T-helper 2 cell (primary cell): ENCODE data around the gene GON4L.
"Not testable (repeated sequence)": the region's sequence is repeated elsewhere in the genome, so short reads cannot be mapped to it uniquely, and the experiment has no call there.

Experiments used
- DNase-seq, 5 experiments: peaks; one replicate each; pipeline versions ENCODE4 v3.0.0 to v3.0.0-alpha.2; 2012 to 2022

GON4L gene

DNA sequence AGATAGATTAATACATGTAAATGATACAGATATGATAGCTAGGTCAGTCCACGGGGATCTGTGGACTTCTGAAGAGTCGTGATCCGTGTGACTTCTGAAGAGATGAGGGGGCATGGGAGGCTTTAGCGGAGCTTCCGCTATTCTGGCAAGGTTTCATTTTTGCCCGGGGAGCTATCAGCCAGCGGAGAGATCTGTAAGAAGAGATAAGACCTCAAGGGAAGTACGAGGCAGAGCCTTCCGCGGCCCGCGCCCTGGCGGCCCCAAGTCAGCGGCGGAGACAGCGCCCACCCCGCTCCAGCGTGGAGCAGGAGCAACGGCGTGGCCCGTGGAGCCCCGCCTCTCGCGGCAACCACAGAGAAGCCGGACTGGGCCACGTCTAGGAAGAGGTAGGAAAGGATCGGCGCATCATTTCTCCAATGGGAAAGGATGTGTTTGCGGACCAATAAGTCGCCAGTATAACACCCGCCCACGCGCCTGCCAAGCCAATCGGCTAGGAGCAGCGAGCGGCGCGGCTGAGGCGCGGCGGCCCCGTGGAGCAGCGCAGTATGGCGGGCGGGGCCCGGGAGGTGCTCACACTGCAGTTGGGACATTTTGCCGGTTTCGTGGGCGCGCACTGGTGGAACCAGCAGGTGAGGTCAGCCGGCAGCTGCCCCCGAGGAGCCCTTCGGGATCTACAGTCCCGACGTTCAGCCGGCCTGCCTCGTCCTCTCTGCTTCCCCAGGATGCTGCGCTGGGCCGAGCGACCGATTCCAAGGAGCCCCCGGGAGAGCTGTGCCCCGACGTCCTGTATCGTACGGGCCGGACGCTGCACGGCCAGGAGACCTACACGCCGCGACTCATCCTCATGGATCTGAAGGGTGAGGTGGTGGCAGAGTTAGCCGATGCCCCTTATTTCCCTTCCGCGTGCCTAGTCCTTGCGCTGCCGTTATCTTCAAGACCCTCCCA, 111.5 kb downstream of the GON4L start:
- DNase-seq: peak; percentile 67 to 98 (median 92)

DNA sequence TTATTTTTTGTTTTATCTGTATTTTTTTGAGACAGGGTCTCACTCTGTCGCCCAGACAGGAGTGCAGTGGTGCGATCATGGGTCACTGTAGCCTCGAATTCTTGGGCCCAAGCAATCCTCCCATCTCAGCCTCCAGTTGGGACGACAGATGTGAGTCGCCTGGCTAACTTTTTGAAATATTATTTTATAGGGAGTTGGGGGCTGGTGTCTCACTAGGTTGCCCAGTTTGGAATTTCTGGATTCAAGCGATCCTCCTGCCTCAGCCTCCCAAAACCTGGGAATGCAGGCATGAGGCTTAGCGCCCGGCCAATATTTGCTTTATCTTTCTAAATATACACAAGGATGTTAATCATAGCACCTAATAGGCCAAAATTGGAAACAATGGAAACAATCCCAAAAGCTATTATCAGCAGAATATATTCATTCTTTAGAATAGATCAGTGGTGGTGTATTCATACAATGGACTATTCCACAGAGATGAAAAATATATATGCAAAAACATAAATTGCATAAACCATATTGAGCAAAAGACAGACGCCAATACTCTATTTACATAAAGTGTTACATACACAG, 112.2 kb downstream of the GON4L start:
- no peak for DNase-seq

DNA sequence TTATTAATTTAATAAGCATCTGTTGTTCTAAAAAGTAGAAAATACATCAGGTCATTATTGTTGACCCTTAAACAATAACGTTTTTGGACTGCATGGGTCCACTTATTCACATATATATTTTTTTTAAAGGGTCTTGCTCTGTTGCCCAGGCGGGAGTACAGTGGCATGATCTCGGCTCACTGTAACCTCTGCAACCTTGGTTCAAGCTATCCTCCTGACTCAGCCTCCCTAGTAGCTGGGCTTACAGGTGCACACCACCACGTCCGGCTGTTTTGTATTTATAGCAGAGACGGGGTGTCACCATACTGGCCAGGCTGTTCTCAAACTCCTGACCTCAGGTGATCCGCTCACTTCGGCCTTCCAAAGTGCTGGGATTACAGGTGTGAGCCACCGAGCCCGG, 115.1 kb downstream of the GON4L start:
- no peak for DNase-seq

DNA sequence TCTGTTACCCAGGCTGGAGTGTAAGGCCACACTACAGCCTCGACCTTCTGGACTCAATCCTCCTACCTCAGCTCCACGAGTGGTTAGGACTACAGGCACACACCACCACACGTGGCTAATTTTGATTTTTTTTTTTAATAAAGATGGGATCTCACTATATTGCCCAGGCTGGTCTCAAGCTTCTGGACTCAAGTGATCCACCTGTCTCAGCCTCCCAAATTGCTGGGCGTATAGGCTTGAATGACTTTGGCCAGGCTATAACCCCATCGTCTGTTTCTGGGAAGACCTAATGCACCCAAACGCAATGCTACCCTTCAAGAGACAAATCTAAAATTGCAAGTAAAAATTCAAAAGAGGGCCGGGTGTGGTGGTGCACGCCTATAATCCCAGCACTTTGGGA, 116.0 kb downstream of the GON4L start:
- DNase-seq: no peak

DNA sequence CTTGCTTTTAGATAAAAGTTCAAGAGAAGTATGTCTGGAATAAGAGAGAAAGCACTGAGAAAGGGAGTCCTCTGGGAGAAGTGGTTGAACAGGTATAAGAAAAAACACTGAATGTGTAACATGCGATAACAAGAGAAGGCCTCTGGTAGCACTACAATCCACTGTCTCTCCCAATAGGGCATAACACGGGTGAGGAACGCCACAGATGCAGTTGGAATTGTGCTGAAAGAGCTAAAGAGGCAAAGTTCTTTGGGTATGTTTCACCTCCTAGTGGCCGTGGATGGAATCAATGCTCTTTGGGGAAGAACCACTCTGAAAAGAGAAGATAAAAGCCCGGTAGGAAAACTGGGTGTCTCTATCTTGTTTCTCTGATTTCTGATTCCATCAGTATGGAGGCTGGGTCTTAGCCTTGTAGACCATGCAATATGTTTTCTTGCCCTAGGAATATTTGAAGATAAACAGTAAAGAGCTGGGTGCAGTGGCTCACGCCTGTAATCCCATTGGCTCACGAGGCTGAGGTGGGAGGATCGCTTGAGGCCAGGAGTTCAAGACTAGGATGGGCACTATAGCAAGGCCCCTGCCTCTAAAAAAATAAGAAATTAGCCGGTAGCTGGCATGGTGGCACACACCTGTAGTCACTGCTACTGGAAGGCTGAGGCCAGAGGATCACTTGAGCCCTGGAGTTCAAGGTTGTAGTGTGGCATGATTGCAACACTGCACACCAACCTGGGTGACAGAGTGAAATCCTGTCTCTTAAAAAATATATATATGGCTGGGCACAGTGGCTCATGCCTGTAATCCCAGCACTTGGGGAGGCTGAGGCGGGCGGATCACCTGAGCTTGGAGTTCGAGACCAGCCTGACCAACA, 127.7 kb downstream of the GON4L start:
- peak in 1 of 5 experiments; percentile 41 for DNase-seq

DNA sequence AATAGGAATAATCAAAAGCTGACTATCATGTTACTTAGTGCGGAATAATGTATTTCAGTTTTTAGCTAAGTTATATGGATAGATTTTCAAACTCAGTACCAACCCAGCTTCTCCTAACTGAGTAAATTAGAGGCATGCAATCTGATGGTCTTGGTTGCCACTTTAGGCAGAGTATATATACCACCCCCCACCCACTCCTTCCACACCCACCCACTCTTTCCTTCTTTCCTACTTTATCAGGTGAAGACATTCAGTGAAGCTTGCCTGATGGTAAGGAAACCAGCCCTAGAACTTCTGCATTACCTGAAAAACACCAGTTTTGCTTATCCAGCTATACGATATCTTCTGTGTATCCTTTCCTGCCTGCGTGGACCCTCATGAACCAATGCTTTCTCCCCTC, 131.9 kb downstream of the GON4L start:
- no peak for DNase-seq

DNA sequence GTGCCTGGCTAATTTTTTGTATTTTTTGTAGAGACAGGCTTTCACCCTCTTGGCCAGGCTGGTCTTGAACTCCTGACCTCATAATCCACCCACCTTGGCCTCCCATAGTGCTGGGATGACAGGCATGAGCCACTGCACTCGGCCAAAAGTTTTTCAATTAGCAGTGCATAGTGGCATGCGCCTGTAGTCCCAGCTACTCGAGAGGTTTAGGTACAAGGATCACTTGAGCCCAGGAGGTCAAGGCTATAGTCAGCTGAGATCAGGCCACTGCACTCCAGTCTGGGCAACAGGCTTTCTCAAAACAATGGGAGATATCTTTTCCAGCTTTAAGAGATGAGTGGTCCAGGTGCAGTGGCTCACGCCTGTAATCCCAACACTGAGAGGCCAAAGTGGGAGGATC, 137.3 kb downstream of the GON4L start:
- no peak for DNase-seq

DNA sequence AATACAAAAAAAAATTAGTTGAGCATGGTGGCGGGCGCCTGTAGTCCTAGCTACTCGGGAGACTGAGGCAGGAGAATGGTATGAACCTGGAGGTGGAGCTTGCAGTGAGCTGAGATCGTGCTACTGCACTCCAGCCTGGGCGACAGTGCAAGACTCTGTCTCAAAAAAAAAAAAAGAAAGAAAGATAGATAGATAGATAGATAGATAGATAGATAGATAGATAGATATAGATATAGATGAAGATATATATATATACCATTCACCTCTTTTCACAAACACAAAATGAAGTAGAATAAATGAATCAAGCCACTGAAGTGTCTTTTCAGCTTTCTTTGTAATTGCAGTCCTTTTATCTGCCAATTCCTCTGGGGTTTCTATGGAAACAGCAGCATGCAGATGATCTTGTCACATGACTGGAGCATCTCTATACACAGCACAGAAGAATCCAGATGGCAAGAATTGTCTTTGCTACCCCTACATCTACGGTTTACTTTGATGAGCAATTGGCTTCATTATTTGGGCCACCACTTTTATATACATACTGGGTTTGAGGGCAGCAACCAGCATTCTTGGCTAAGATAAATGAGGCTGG, 138.4 kb downstream of the GON4L start:
- not testable (repeated sequence) for DNase-seq

DNA sequence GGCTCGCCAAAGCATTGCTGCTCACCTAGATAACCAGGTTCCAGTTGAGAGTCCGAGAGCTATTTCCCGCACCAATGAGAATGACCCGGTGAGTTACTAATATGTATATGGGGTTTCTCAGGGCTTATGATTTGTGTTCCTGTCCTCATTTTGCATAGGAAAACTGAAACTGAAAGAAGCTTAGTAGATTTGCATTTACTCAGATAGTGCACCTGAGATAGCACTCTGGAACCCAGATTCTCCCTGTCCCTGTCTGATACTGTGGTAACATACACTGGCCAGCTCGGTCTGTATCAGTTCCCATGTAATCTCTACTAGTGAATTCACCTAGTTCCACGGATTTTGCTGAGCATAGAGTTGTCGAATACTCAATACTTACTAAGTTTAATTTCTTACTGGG, 140.0 kb downstream of the GON4L start:
- DNase-seq: peak in 1 of 5 experiments; percentile 17

DNA sequence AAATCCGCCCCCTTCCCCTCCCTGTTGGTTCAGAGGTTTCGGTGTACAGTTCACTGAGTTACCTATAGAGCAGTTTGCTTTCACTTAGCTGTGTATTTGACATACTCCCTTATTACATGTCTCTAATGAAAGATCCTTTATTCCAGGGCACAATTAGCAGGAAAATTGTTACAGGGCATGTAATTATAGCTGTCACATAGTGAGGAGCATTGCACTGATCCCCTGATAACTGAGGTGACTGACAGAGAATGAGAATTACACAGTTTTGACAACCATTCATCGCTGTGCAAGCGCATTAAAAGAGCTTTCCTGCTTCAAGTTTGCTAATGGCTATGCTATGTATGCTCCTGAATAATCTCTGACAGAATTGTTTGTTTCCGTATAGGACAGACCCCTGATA, 141.2 kb downstream of the GON4L start:
- DNase-seq: no peak

DNA sequence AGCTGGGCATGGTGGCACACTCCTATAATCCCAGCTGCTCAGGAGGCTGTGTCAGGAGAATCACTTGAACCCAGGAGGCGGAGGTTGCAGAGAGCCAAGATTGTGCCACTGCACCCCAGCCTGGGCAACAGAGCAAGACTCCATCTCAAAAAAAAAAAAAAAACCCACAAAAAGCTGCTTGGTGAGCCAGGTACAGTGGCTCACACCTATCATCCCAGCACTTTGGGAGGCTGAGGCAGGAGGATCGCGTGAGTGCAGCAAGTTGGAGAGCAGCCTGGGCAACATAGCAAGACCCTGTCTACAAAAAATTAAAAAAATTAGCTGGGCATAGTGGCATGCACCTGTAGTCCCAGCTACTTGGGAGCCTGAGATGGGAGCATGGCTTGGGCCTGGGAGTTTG, 142.0 kb downstream of the GON4L start:
- not testable (repeated sequence) for DNase-seq

DNA sequence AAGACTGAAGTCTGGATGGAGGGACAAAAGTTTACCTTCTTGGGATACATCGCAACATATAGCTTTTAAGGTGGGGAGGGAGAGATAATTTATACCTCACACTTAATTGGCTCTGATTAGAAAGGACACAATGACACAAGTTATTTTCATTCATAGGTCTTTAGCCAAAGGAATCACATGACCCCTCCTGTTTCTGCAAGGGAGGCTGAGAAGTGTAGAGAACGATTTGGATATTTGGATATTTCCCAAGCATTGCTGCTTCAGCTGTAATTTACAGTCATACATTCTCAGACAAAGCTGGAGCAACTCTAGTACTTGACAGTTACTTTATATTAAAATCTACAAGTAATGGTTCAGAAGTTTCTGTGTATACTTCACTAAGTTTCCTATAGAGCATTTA, 143.9 kb downstream of the GON4L start:
- no peak for DNase-seq

DNA sequence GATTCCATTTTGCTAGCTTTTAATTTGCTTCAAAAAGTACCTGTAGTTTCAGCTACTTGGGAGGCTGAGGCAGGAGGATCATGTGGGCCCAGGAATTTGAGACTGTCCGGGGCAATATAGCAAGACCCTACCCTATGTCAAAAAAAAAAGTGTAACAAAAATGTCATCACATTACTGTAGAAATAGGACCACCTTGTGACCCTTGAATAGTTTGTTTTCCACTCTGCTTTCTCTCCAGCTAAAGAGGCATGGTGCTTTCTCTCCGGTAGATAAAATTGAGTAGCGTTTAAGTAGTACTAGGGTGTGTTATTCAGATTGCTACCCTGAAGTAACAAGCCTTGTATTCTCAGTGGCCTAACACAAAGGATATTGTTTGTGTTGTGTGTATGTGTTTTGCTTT, 144.4 kb downstream of the GON4L start:
- peak in 1 of 5 experiments; percentile 15 for DNase-seq

DNA sequence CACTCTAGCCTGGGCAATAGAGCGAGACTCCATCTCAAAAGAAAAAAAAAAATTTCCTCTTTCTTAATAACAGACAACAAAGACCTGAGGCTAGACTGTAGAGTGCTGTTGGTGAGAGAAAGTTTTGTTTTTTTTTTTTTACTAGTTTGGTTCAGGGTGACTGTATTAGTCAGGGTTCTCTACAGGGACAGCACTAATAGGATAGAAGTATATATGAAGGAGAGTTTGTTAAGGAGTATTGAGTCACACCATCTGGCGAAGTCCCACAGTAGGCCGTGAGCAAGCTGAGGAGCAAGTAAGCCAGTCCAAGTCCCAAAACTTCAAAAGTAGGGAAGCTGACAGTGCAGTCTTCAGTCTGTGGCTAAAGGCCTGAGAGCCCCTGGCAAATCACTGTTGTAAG, 145.6 kb downstream of the GON4L start:
- DNase-seq: not testable (repeated sequence)

DNA sequence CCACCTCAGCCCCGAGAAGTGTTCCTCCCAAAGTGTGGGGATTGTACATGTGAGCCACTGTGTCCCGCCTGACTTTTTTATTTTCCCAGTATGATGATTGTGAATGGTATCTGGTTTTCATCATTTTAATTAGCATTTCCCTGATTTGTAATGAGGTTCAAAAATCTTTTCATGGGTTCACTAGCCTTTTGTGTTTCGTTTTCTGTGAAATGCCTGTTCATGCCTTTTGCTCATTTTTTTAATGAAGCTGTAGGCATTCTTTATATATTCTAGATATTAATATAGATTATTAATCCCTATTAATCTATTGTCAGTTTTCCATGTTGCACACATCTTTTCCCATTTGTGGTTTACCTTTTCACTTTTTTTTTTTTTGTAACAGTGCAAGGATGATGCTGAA, 147.6 kb downstream of the GON4L start:
- no peak for DNase-seq

DNA sequence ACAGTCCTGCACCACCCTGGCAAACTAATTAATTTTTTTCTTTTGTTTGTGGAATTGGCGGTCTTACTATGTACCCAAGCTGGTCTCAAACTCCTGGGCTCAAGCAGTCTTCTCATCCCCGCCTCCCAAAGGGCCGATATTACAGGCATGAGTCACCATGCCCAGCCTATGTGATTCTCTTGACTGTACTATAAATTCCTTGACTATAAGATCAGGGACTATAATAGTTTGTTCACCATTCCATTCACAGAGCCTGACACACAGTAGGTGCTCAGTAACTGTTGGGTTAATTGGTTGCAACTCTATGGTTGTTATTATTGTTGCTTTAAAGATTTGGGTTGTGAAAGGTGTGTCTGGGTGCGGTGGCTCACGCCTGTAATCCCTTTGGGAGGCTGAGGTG, 150.9 kb downstream of the GON4L start:
- no peak for DNase-seq

DNA sequence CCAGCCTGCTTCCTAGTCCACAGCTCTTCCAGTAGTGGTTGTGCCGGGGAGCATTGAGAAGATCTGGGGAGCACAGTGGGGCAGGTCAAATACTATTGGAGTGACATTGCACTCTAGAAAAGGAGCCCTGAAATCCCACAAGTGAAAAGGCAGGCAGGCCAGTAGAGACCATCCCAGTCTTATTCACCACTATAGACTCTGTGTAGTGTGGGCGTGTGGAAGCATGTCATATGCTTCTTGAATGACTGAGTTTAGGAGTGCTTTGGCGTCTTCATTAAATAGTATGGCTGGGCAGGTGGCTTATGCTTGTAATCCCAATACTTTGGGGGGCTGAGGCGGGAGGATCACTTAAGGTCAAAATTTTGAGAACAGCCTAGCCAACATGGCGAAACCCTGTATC, 152.6 kb downstream of the GON4L start:
- not testable (repeated sequence) for DNase-seq

DNA sequence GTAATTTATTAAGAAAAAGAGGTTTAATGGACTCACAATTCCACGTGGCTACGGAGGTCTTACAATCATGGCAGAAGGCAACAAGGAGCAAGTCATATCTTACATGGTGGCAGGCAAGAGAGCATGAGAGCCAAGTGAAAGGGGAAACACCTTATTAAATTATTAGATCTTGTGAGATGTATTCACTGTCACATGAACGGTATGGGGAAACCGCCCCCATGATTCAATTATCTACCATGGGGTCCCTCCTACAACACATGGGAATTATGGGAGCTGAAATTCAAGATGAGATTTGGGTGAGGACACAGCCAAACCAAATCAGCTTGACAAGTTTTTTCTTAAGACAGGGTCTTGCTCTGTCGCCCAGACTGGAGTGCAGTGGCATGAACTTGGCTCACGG, 153.8 kb downstream of the GON4L start:
- DNase-seq: no peak

DNA sequence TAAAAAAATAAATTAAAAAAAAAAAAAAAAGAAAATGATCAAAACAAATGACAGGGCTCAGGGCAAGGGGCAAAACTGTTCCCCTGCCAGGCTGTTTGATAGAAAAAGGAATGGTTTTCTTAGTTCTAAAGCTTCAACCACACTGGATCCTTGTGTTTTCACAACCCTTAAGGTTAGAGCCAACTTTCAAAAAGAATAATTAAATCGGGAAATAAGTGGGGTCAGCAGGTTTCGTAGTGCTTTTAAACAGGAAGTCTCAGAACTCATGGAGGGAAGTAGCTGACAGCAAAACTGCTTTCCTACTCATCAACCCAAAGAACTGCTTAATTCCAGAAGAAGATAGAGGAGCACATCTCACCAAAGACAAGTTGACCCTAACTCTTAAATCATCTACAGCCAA, 155.3 kb downstream of the GON4L start:
- not testable (repeated sequence) for DNase-seq
